Endothelial cell of umbilical vein (primary cell): Measurements from ENCODE around the gene SHC4. TPM values are rescaled to one million over a fixed set of nuclear protein-coding genes. Genes with fewer than 3 reads are reported as not detected.

ENCODE experiments used
- BruUV-seq: library from RNA; stranded (reverse); fragments of 400-500 nt; replicated peaks from 2 replicates; lab custom pipeline; 2021; lab: Mats Ljungman, UMichigan
- CTCF ChIA-PET: fragments of 300-600, 350-600 bp; sonication (Branson Sonifier 250); formaldehyde crosslinking; loops from one replicate; lab custom pipeline; 2021; ENCODE audit warnings: antibody characterized with exemption, inconsistent platforms; lab: Charles Lee
- POLR2A ChIA-PET: fragments of 300-600, 350-600 bp; sonication (Branson Sonifier 250); formaldehyde crosslinking; loops from one replicate; lab custom pipeline; 2021; ENCODE audit warnings: antibody characterized with exemption, inconsistent platforms; lab: Charles Lee
- DNase-seq: peaks from one replicate; pipeline ENCODE4 v3.0.0-alpha.2; 2011; ENCODE audit warnings: low read depth, low spot score
- FAIRE-seq: peaks from 2 replicates; lab custom pipeline; 2011; peaks lifted over from hg19 to GRCh38; lab: Jason Lieb, UNC
- H2AFZ ChIP-seq: 2 replicates; pipeline ENCODE4 v1.6.0; 2012; ENCODE audit warnings: low read depth, low read length, control low read depth, inconsistent platforms
- H3K27ac ChIP-seq: 2 replicates; pipeline ENCODE4 v1.5.1; 2011; ENCODE audit warnings: low read depth, mild to moderate bottlenecking, control low read depth, low read length, moderate library complexity; ENCODE audit not compliant: insufficient read depth
- H3K27me3 ChIP-seq, 2 experiments: 2 replicates each; pipeline versions ENCODE4 v1.6.0 to v1.6.1; 2011; ENCODE audit warnings: low read length in 2 of 2, mixed read lengths in 1 of 2; ENCODE audit not compliant: control insufficient read depth in 2 of 2, insufficient read depth in 2 of 2
- H3K36me3 ChIP-seq, 2 experiments: 2 replicates in 1 of 2; 3 replicates in 1 of 2; pipeline ENCODE4 v1.5.1; 2011; ENCODE audit warnings: low read length in 2 of 2, mild to moderate bottlenecking in 1 of 2, moderate library complexity in 1 of 2; ENCODE audit not compliant: control insufficient read depth in 2 of 2, insufficient read depth in 2 of 2; ENCODE audit errors: extremely low read depth in 1 of 2
- H3K4me1 ChIP-seq: 3 replicates; pipeline ENCODE4 v1.5.1; 2011; ENCODE audit warnings: mild to moderate bottlenecking, low read length; ENCODE audit not compliant: control insufficient read depth, insufficient read depth; ENCODE audit errors: extremely low read depth
- H3K4me2 ChIP-seq: 2 replicates; pipeline ENCODE4 v1.6.1; 2011; ENCODE audit warnings: low read length, control low read depth, mixed read lengths; ENCODE audit not compliant: insufficient read depth
- H3K4me3 ChIP-seq, 3 experiments: fragments of 200-600 bp in 1 of 3; sonication (generic), shearing (Covaris generic) in 1 of 3; replicated peaks in 1 of 3; 2 replicates each; pipeline ENCODE4 v1.5.1; 2011 to 2016; ENCODE audit warnings: control low read depth in 3 of 3, low read length in 3 of 3, mild to moderate bottlenecking in 2 of 3, inconsistent platforms in 1 of 3, low read depth in 1 of 3, moderate library complexity in 1 of 3; ENCODE audit not compliant: insufficient read depth in 1 of 3
- H3K79me2 ChIP-seq: 2 replicates; pipeline ENCODE4 v1.6.0; 2012; ENCODE audit warnings: low read length, inconsistent platforms; ENCODE audit not compliant: control insufficient read depth, insufficient read depth
- H3K9ac ChIP-seq: replicated peaks from 2 replicates; pipeline ENCODE3; 2011; ENCODE audit warnings: low read length, control low read depth; ENCODE audit not compliant: insufficient read depth; ENCODE audit errors: extremely low read depth
- H3K9me1 ChIP-seq: replicated peaks from 3 replicates; pipeline ENCODE4 v1.6.0; 2011; ENCODE audit warnings: mild to moderate bottlenecking, low read length; ENCODE audit not compliant: control insufficient read depth, insufficient read depth; ENCODE audit errors: extremely low read depth
- H3K9me3 ChIP-seq: replicated peaks from 2 replicates; pipeline ENCODE4 v1.5.1; 2012; ENCODE audit warnings: low read length, inconsistent platforms; ENCODE audit not compliant: control insufficient read depth, insufficient read depth
- H4K20me1 ChIP-seq: replicated peaks from 2 replicates; pipeline ENCODE3; 2011; ENCODE audit warnings: mild to moderate bottlenecking, low read length; ENCODE audit not compliant: control insufficient read depth, insufficient read depth; ENCODE audit errors: extremely low read depth
- EZH2 ChIP-seq: IDR thresholded peaks from 2 replicates; pipeline ENCODE4 v1.6.1; 2012; ENCODE audit warnings: borderline replicate concordance, low read depth, mild to moderate bottlenecking, moderate library complexity, low read length, inconsistent platforms; ENCODE audit not compliant: severe bottlenecking
- dilution Hi-C: fragments of 300-500 bp; cut with MboI; formaldehyde crosslinking; loops from one replicate; pipeline ENCODE4 v1.15.0; 2019; ENCODE audit warnings: low sequenced_read_pairs; ENCODE audit not compliant: extremely low pct_ligation_motif_present
- intact Hi-C: fragments of 100-400 bp; cut with micrococcal nuclease; formaldehyde crosslinking; loops from one replicate; pipeline ENCODE4 v1.10.0; 2022
- polyA plus RNA-seq, 4 experiments: library from polyadenylated mRNA; depleted of rRNA in 3 of 4; stranded (reverse) in 3 of 4; unstranded in 1 of 4; fragments of >200 nt; gene quantifications; 2 replicates each; pipeline versions ENCODE4 v1.2.1 to v1.2.3, GENCODE V29; 2011 to 2012; ENCODE audit warnings: missing spikeins in 1 of 4
- total RNA-seq: library from RNA; stranded (reverse); gene quantifications from 2 replicates; pipeline ENCODE4 v1.2.3, GENCODE V29; 2021
- TF ChIP-seq, protein P1 (sequence below), 2 donors: IDR thresholded peaks; 1 replicate in 1 of 2; 2 replicates in 1 of 2; pipeline ENCODE4 v1.5.1; 2011; ENCODE audit warnings: low read length in 2 of 2, mild to moderate bottlenecking in 2 of 2, moderate library complexity in 2 of 2, control low read depth in 1 of 2, inconsistent platforms in 1 of 2, low read depth in 1 of 2; ENCODE audit not compliant: insufficient read depth in 1 of 2; ENCODE audit errors: extremely low read depth in 1 of 2
- TF ChIP-seq, protein P2 (sequence below): IDR thresholded peaks from 2 replicates; pipeline ENCODE4 v1.6.1; 2011; ENCODE audit not compliant: insufficient read depth, insufficient read length

The SHC4 gene
- total and polyA plus RNA-seq, 2 donors (not counting 3 experiments of a cell fraction or from before 2014, with no cell fraction given): 0.20 TPM; not detected in 1

DNA sequence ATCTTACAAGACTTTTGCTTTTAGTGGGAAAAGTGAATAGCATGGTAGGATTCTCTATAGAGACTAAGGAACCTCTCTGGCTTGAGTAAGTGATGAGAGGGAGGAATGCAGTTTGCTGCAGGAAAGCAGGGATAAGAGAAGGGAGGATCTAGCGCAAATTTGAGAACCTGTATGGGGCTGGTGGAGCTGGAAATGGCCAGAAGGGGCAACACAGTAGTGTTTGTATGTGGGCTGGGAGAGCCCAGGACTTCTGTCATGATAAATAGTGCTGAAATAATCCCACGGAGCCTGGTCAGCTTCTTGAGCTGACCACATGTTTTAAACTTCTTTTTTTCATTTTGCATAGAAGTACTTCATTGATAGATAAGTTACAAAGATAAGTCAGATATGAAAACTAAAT is 11.2 kb upstream of the SHC4 start:
- Histone ChIP-seq H2AFZ (peak overlapping the region; percentile 73), H3K4me1 (peaks cover 8% of the 10 kb centered on the region), H3K79me2 (no peaks in the 10 kb centered on the region), H3K27ac (no peak overlapping the region), H3K4me3 (no peak overlapping the region), H3K4me2 (no peak overlapping the region), H3K27me3 (peaks cover 0 to 2% of the 10 kb centered on the region in 2 experiments), H4K20me1 (no peaks in the 10 kb centered on the region), H3K36me3 (no peaks in the 10 kb centered on the region), H3K9me3 (no peaks in the 10 kb centered on the region), H3K9me1 (no peaks in the 10 kb centered on the region), H3K9ac (no peak overlapping the region)
- intact Hi-C loops: loop anchor here (1.0 kb wide), 3 partner anchors 12 to 113 kb away; partner anchors contain the start of genes EID1 and SHC4
- CTCF ChIA-PET: interaction anchor here (1.1 to 5.2 kb wide), 14 partner anchors 10 to 1028 kb away, joined by 3 to 86 read pairs (median 9); partner anchors contain the start of genes EID1 and SHC4
- dilution Hi-C loops: no loop called here
- DNase-seq: peak; percentile 5
- no peak for TF ChIP-seq EZH2
- TF ChIP-seq, protein P1, sequence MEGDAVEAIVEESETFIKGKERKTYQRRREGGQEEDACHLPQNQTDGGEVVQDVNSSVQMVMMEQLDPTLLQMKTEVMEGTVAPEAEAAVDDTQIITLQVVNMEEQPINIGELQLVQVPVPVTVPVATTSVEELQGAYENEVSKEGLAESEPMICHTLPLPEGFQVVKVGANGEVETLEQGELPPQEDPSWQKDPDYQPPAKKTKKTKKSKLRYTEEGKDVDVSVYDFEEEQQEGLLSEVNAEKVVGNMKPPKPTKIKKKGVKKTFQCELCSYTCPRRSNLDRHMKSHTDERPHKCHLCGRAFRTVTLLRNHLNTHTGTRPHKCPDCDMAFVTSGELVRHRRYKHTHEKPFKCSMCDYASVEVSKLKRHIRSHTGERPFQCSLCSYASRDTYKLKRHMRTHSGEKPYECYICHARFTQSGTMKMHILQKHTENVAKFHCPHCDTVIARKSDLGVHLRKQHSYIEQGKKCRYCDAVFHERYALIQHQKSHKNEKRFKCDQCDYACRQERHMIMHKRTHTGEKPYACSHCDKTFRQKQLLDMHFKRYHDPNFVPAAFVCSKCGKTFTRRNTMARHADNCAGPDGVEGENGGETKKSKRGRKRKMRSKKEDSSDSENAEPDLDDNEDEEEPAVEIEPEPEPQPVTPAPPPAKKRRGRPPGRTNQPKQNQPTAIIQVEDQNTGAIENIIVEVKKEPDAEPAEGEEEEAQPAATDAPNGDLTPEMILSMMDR (IDR thresholded peaks at IDR 0.05; ENCODE audit: extremely low read depth in 1 of 2, insufficient read depth in 1 of 2, low read depth in 1 of 2, low read length in 2 of 2): no peak
- TF ChIP-seq, protein P2, sequence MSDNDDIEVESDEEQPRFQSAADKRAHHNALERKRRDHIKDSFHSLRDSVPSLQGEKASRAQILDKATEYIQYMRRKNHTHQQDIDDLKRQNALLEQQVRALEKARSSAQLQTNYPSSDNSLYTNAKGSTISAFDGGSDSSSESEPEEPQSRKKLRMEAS: no peak
- no TSS peak for BruUV-seq
- POLR2A ChIA-PET: no interaction called here
- FAIRE-seq: no peak
